Mesendoderm (in vitro differentiated cells): ENCODE measurements around the gene RAB11FIP3.
A peak's percentile ranks its signal among the peaks of the same experiment; 100 is the strongest.

Experiments
- DNase-seq: peaks from one replicate; pipeline ENCODE4 v3.0.0; 2013
- H2AK5ac ChIP-seq: 2 replicates; pipeline ENCODE4 v1.6.1; 2013; ENCODE audit warnings: low read length, inconsistent platforms
- H2BK120ac ChIP-seq: 2 replicates; pipeline ENCODE4 v1.6.1; 2013; ENCODE audit warnings: low read depth, mild to moderate bottlenecking, low read length, moderate library complexity, mixed read lengths
- H2BK15ac ChIP-seq: replicated peaks from 2 replicates; pipeline ENCODE4 v1.6.1; 2013; ENCODE audit warnings: low read depth, mild to moderate bottlenecking, moderate library complexity
- H2BK5ac ChIP-seq: 2 replicates; pipeline ENCODE4 v1.6.1; 2013; ENCODE audit warnings: low read length, inconsistent platforms
- H3K18ac ChIP-seq: 2 replicates; pipeline ENCODE4 v1.6.1; 2013; ENCODE audit warnings: mild to moderate bottlenecking, low read length, mixed read lengths
- H3K23ac ChIP-seq: one replicate; pipeline ENCODE4 v1.6.1; 2013; ENCODE audit warnings: low read length
- H3K27ac ChIP-seq: 2 replicates; pipeline ENCODE4 v1.5.1; 2013; ENCODE audit warnings: low read depth, mild to moderate bottlenecking, inconsistent platforms, low read length, moderate library complexity
- H3K27me3 ChIP-seq: 2 replicates; pipeline ENCODE4 v1.6.1; 2013; ENCODE audit warnings: low read length, control low read depth, mild to moderate bottlenecking, inconsistent platforms; ENCODE audit not compliant: insufficient read depth, poor library complexity
- H3K36me3 ChIP-seq: 2 replicates; pipeline ENCODE4 v1.6.1; 2013; ENCODE audit warnings: low read length, inconsistent platforms; ENCODE audit not compliant: control insufficient read depth, insufficient read depth
- H3K4ac ChIP-seq: one replicate; pipeline ENCODE4 v1.6.1; 2013; ENCODE audit warnings: low read depth, mild to moderate bottlenecking, low read length, moderate library complexity
- H3K4me1 ChIP-seq: 2 replicates; pipeline ENCODE4 v1.6.1; 2013; ENCODE audit warnings: low read depth, low read length, inconsistent platforms; ENCODE audit not compliant: control insufficient read depth
- H3K4me2 ChIP-seq: 2 replicates; pipeline ENCODE4 v1.6.1; 2013; ENCODE audit warnings: low read length
- H3K4me3 ChIP-seq: 2 replicates; pipeline ENCODE4 v1.5.1; 2013; ENCODE audit warnings: mild to moderate bottlenecking, low read length
- H3K56ac ChIP-seq: one replicate; pipeline ENCODE4 v1.6.1; 2013; ENCODE audit warnings: low read length
- H3K79me1 ChIP-seq: 2 replicates; pipeline ENCODE4 v1.6.1; 2013; ENCODE audit warnings: low read length, inconsistent platforms
- H3K79me2 ChIP-seq: 2 replicates; pipeline ENCODE4 v1.6.1; 2013; ENCODE audit warnings: mild to moderate bottlenecking, low read length; ENCODE audit not compliant: control insufficient read depth, insufficient read depth
- H3K9ac ChIP-seq: 2 replicates; pipeline ENCODE4 v1.6.1; 2013; ENCODE audit warnings: low read length, inconsistent platforms
- H4K5ac ChIP-seq: one replicate; pipeline ENCODE4 v1.6.1; 2013; ENCODE audit warnings: low read length
- H4K8ac ChIP-seq: one replicate; pipeline ENCODE4 v1.6.1; 2013; ENCODE audit warnings: low read depth, mild to moderate bottlenecking, control low read depth, low read length, moderate library complexity
- WGBS: extraction: QIAGEN DNeasy Blood & Tissue Kit; methylation state at CpG from one replicate; pipeline ENCODE4 v1.1.7; 2013; ENCODE audit warnings: low lambda C conversion rate, missing lambda C conversion rate; ENCODE audit not compliant: insufficient coverage; ENCODE audit errors: extremely low coverage; 5-methylcytosine and 5-hydroxymethylcytosine counted together

Gene RAB11FIP3

DNA sequence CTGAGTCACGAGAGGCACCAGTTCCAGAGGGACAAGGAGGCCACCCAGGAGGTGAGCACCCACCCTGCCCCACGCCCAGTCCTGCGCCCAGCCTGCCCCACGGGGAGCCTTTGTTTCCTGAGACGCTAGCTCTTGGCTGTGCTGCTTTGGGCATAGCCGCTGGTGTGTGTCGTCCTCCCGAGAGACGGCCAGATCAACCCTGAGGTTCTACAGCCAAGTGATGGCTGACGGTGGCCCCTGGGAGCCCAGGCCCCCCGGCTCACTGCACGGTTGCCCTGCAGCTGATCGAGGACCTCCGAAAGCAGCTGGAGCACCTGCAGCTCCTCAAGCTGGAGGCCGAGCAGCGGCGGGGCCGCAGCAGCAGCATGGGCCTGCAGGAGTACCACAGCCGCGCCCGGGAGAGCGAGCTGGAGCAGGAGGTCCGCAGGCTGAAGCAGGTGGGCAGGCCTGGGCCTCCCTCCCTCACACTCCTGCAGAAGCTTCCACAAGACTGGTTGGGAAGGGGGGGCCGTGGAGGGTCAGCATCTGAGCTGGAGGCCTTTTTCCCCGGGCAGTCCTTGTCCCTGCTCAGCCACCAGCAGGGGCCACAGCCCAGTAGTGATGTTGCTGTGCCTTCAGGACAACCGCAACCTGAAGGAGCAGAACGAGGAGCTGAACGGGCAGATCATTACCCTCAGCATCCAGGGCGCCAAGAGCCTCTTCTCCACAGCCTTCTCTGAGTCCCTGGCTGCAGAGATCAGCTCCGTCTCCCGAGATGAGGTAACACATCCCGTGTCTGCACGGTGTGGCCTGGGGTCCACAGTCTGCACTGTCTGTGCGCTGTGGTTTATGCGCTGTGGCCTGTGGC is 94.6 kb downstream of the RAB11FIP3 start:
- Histone ChIP-seq H3K27me3 (no peaks in the 10 kb centered on the region), H3K4me1 (no peaks in the 10 kb centered on the region), H3K4me3 (no peak overlapping the region), H2BK120ac (no peak overlapping the region), H3K27ac (no peak overlapping the region), H2AK5ac (no peak overlapping the region), H3K9ac (no peak overlapping the region), H2BK15ac (no peak overlapping the region), H3K36me3 (peaks cover 6% of the 10 kb centered on the region), H3K4ac (no peak overlapping the region), H3K56ac (no peak overlapping the region), H4K8ac (no peak overlapping the region), H3K18ac (no peak overlapping the region), H4K5ac (no peak overlapping the region), H3K79me2 (no peaks in the 10 kb centered on the region), H3K4me2 (no peak overlapping the region), H3K79me1 (no peaks in the 10 kb centered on the region), H2BK5ac (no peak overlapping the region), H3K23ac (no peak overlapping the region)
- no CpG with 5 or more reads among the region's 35 CpGs for WGBS
- DNase-seq: no peak

DNA sequence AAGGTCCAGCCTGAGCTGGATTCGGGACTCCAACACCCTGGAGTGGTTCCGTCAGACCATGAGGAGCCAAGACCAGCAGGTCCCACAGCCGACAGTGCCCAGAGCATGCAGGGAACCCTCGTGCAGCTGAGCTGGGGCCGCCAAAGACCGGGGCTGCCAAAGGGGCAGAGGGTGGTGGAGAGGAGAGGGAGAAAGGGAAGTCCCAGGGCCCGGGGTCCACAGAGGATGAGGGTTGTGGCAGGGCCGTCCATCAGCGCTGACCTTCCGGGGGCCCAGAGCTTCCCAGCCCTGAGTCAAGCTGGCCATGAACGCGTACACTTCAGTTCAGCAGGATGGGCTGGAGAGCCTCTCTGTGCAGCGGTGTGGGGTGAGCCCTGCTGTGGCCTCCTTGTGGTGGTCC is 95.4 kb downstream of the RAB11FIP3 start:
- no CpG with 5 or more reads among the region's 13 CpGs for WGBS
- no peak for DNase-seq
- Histone ChIP-seq H3K4me1 (peaks cover under 1% of the 10 kb centered on the region), H3K27me3 (no peaks in the 10 kb centered on the region), H2BK5ac (no peak overlapping the region), H4K5ac (no peak overlapping the region), H3K56ac (no peak overlapping the region), H3K4me3 (no peak overlapping the region), H3K23ac (no peak overlapping the region), H2BK120ac (no peak overlapping the region), H3K79me2 (no peaks in the 10 kb centered on the region), H3K27ac (no peak overlapping the region), H3K18ac (no peak overlapping the region), H3K4ac (no peak overlapping the region), H3K79me1 (peaks cover 2% of the 10 kb centered on the region), H3K4me2 (no peak overlapping the region), H3K36me3 (peaks cover 6% of the 10 kb centered on the region), H2AK5ac (no peak overlapping the region), H3K9ac (no peak overlapping the region), H4K8ac (no peak overlapping the region), H2BK15ac (no peak overlapping the region)

DNA sequence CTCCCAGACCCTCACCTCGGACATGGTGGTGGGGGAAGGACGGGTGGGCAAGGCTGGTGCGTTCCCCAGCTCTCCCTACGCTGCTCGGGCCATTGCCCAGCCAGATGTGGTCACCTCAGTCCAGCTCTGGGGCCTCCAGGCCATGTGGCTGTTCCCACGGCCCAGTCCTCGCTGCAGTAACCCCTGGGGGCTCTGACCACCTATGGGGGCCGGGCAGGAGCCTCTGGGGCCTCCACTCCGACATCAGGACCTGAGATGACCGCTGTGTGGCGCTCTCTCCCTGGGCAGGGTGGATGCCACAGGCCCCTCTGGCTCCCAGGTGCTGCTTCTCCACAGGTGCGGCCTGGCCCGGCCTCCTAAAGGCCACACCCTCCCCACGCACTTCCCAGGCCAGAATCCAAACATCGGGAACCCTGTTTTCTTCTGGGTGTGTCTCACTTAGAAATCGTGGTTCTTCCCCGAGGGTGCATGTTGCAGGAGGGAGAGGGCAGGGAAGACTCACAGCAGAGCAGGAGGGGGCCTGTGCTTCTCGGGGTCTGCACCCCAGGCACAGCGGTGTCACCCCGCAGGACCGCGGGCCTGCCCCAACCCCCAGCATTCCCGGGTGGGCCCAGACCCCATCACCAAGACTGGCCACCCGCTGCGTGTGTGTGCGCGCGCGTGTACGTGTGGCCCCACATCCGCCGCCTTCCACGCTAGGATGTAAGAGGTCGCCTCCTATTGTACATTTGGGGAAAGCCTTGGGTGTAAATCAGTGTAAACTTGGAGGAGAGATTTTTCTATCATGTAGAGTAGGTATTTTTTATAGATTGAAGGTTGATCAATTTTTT is 96.1 kb downstream of the RAB11FIP3 start:
- H2BK5ac ChIP-seq: no peak overlapping the region
- no peak overlapping the region for H3K4me2 ChIP-seq
- H3K27me3 ChIP-seq: no peaks in the 10 kb centered on the region
- H4K8ac ChIP-seq: no peak overlapping the region
- H3K79me1 ChIP-seq: peaks cover 9% of the 10 kb centered on the region
- H2BK120ac ChIP-seq: no peak overlapping the region
- H3K9ac ChIP-seq: no peak overlapping the region
- H3K4ac ChIP-seq: no peak overlapping the region
- no peak overlapping the region for H3K18ac ChIP-seq
- H3K36me3 ChIP-seq: peaks cover 6% of the 10 kb centered on the region
- H3K23ac ChIP-seq: no peak overlapping the region
- peaks cover 5% of the 10 kb centered on the region for H3K79me2 ChIP-seq
- H2BK15ac ChIP-seq: no peak overlapping the region
- H3K4me3 ChIP-seq: no peak overlapping the region
- no peak overlapping the region for H3K56ac ChIP-seq
- DNase-seq: peak; percentile 53
- H3K27ac ChIP-seq: no peak overlapping the region
- peaks cover 5% of the 10 kb centered on the region for H3K4me1 ChIP-seq
- no peak overlapping the region for H2AK5ac ChIP-seq
- H4K5ac ChIP-seq: no peak overlapping the region
- no CpG with 5 or more reads among the region's 34 CpGs for WGBS

DNA sequence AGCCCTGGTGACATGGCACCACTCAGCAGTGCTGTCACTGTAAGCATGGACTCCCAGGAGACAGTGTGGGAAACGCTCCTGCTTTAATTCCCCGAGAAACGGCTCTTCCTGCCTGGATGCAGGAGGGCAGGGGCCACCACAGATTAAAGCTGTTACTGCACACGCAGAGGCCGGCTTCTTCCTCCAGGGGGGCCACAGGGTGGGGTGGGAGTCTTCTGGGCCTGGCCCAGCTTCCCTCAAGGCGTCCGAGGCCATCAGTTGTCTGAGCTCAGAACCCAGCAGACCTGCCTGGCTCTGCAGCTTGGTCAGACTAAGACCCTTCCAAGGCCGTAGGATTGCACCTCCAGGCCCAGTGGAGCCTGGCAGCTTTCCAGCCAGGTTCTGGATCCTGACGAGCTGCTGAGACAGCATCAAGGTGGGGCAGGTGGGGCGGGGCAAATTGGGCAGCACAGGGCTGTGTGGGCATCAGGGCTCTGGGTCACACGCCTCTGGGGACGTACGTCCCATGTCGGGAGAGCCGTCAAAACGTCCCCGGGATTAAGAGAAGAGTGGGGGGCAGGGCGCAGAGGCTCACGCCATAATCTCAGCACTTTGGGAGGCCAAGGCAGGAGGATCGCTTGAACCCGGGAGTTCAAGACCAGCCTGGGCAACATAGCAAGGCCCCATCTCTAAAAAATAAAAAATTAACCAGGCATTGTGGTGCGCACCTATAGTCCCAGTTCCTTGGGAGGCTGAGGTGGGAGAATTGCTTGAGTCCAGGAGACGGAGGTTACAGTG is 97.1 kb downstream of the RAB11FIP3 start:
- no peak overlapping the region for H2AK5ac ChIP-seq
- H3K23ac ChIP-seq: no peak overlapping the region
- no peak overlapping the region for H2BK15ac ChIP-seq
- H3K9ac ChIP-seq: no peak overlapping the region
- peaks cover 10% of the 10 kb centered on the region for H3K79me1 ChIP-seq
- no peak overlapping the region for H4K5ac ChIP-seq
- no peak overlapping the region for H3K4me3 ChIP-seq
- H4K8ac ChIP-seq: no peak overlapping the region
- H3K4me1 ChIP-seq: peaks cover 5% of the 10 kb centered on the region
- no peaks in the 10 kb centered on the region for H3K27me3 ChIP-seq
- H2BK120ac ChIP-seq: no peak overlapping the region
- no peak for DNase-seq
- no peak overlapping the region for H3K4ac ChIP-seq
- no peak overlapping the region for H3K27ac ChIP-seq
- no peak overlapping the region for H3K18ac ChIP-seq
- H3K79me2 ChIP-seq: peaks cover 5% of the 10 kb centered on the region
- no peak overlapping the region for H3K56ac ChIP-seq
- no CpG with 5 or more reads among the region's 23 CpGs for WGBS
- no peak overlapping the region for H2BK5ac ChIP-seq
- H3K36me3 ChIP-seq: peaks cover 6% of the 10 kb centered on the region
- no peak overlapping the region for H3K4me2 ChIP-seq

DNA sequence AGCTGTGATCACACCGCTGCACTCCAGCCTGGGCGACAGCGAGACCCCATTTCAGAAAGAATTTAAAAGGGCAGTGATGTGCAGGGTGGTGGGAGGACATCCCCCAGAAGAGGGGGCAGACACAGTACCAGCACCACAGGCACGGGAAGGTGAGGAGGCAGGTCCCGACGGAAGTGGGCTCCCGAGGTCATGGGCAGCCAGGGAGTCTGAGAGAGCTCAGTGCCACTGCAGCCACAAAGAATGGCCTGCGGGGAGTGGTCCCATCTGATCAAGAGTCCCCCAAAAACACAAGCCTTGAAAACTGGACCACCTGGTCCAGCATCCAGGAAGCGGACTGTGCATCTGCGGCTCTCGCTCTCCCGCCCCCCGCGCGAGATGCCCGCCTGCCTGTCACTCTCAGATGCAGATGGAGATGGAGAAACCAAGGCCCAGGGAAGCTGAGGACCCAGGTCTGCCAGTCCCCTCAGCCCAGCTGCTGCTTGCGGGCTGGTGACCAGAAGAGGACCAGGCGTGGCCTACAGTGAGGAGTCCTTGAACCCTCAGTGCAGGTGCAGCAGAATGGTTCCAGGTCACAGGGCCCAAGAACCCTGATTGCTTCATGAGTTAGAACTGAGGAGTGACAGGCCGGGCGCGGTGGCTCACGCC is 97.8 kb downstream of the RAB11FIP3 start:
- Histone ChIP-seq H2BK15ac (no peak overlapping the region), H3K23ac (no peak overlapping the region), H3K9ac (no peak overlapping the region), H3K4ac (no peak overlapping the region), H3K18ac (no peak overlapping the region), H3K79me2 (peaks cover 7% of the 10 kb centered on the region), H3K4me1 (peaks cover 5% of the 10 kb centered on the region), H3K36me3 (peaks cover 6% of the 10 kb centered on the region), H3K27me3 (no peaks in the 10 kb centered on the region), H3K79me1 (peaks cover 10% of the 10 kb centered on the region), H2BK5ac (no peak overlapping the region), H2BK120ac (no peak overlapping the region), H3K4me3 (no peak overlapping the region), H4K8ac (no peak overlapping the region), H2AK5ac (no peak overlapping the region), H3K4me2 (no peak overlapping the region), H4K5ac (no peak overlapping the region), H3K56ac (no peak overlapping the region), H3K27ac (no peak overlapping the region)
- DNase-seq: no peak
- WGBS: no CpG with 5 or more reads among the region's 22 CpGs
